Panc1 (cell line): ENCODE measurements around the gene SUPT20HL1.

Experiments used
- POLR2AphosphoS5 ChIP-seq: IDR thresholded peaks from 2 replicates; pipeline ENCODE4 v1.6.1; 2012; ENCODE audit warnings: mild to moderate bottlenecking, low read depth, low read length, moderate library complexity
- SIN3A ChIP-seq: IDR thresholded peaks from 2 replicates; pipeline ENCODE4 v1.6.1; 2012; ENCODE audit warnings: low read depth, mild to moderate bottlenecking, low read length, moderate library complexity, borderline replicate concordance; ENCODE audit not compliant: insufficient read depth
- TCF7L2 ChIP-seq: IDR thresholded peaks from 2 replicates; pipeline ENCODE4 v1.6.1; 2011; ENCODE audit warnings: mild to moderate bottlenecking, low read depth, low read length, inconsistent platforms
- TF ChIP-seq, protein P1 (sequence below), 2 experiments: IDR thresholded peaks; 2 replicates each; pipeline ENCODE4 v1.6.1; 2011 to 2012; ENCODE audit warnings: low read depth in 2 of 2, control low read depth in 1 of 2, low read length in 1 of 2, mild to moderate bottlenecking in 1 of 2, moderate library complexity in 1 of 2; ENCODE audit not compliant: insufficient read depth in 1 of 2
- TF ChIP-seq, protein P2 (sequence below): fragments of 450-650 bp; IDR thresholded peaks from 2 replicates; pipeline ENCODE4 v1.5.1; 2017; ENCODE audit warnings: mild to moderate bottlenecking

DNA sequence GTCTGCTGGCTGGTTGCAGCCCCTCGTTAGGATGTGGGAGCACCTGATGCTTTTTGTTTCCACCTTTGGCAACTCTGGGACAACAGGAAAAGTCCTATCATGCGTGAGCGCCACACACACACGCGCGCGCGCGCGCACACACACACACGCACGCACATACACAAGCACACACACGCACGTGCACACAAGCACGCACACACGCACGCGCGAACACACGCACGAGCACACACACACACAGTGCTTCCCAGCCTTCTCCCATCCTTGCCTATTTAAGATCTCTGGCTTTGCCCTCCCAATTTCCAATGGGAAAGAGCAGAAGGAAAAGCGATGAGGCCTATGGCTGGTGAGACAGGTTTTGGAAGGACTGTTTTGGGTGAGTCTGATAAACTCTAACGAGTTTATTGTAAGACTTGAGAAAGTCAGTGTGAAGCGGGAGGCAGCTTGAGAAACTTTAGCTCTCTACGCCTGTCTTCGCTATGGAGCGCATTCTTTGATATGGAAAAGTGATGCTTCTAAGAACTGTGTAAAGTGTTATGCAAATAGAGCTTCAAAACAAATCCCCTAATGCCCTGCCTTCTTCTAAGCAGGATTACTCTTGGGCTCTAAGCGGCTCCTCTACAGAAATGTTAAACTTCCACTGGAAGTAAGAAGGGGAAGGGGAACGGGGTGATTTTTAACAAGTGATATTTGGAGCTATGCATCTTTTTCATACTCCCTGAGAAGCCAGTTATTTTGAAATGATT lies 11.8 kb downstream of the SUPT20HL1 start:
- TF ChIP-seq, protein P1, sequence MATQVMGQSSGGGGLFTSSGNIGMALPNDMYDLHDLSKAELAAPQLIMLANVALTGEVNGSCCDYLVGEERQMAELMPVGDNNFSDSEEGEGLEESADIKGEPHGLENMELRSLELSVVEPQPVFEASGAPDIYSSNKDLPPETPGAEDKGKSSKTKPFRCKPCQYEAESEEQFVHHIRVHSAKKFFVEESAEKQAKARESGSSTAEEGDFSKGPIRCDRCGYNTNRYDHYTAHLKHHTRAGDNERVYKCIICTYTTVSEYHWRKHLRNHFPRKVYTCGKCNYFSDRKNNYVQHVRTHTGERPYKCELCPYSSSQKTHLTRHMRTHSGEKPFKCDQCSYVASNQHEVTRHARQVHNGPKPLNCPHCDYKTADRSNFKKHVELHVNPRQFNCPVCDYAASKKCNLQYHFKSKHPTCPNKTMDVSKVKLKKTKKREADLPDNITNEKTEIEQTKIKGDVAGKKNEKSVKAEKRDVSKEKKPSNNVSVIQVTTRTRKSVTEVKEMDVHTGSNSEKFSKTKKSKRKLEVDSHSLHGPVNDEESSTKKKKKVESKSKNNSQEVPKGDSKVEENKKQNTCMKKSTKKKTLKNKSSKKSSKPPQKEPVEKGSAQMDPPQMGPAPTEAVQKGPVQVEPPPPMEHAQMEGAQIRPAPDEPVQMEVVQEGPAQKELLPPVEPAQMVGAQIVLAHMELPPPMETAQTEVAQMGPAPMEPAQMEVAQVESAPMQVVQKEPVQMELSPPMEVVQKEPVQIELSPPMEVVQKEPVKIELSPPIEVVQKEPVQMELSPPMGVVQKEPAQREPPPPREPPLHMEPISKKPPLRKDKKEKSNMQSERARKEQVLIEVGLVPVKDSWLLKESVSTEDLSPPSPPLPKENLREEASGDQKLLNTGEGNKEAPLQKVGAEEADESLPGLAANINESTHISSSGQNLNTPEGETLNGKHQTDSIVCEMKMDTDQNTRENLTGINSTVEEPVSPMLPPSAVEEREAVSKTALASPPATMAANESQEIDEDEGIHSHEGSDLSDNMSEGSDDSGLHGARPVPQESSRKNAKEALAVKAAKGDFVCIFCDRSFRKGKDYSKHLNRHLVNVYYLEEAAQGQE (IDR thresholded peaks at IDR 0.05; ENCODE audit: insufficient read depth in 1 of 2, low read depth in 2 of 2, low read length in 1 of 2) = no peak
- TF ChIP-seq, protein P2, sequence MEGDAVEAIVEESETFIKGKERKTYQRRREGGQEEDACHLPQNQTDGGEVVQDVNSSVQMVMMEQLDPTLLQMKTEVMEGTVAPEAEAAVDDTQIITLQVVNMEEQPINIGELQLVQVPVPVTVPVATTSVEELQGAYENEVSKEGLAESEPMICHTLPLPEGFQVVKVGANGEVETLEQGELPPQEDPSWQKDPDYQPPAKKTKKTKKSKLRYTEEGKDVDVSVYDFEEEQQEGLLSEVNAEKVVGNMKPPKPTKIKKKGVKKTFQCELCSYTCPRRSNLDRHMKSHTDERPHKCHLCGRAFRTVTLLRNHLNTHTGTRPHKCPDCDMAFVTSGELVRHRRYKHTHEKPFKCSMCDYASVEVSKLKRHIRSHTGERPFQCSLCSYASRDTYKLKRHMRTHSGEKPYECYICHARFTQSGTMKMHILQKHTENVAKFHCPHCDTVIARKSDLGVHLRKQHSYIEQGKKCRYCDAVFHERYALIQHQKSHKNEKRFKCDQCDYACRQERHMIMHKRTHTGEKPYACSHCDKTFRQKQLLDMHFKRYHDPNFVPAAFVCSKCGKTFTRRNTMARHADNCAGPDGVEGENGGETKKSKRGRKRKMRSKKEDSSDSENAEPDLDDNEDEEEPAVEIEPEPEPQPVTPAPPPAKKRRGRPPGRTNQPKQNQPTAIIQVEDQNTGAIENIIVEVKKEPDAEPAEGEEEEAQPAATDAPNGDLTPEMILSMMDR = no peak
- TF ChIP-seq POLR2AphosphoS5 (no peak), SIN3A (no peak), TCF7L2 (no peak)
